ENCODE data around the gene LEFTY1. TPM values are rescaled to one million over a fixed set of nuclear protein-coding genes. Genes with fewer than 3 reads are reported as not detected.

Gene LEFTY1
- total RNA-seq, 5 donors from 2014 or later (not counting 1 experiment from before 2014, with no cell fraction given): 0.23 to 0.63 (median 0.35) TPM

- peaks cover 60 to 68% (median 64%) of the 10 kb centered on the region in 3 donors for H3K4me1 Mint-ChIP-seq
- peak overlapping the region; percentile 95 to 99 for H3K27ac Mint-ChIP-seq
- H3K4me3 Mint-ChIP-seq: peak overlapping the region; percentile 35 to 57 (median 56)
- 40% methylated on average over 8 of the region's 16 CpGs for WGBS (ENCODE audit: insufficient coverage)
- Histone ChIP-seq H3K4me3 (ENCODE audit: control insufficient read depth in 1 of 2, extremely low read depth in 1 of 2, low read length in 1 of 2) (no peak overlapping the region), H3K27me3 (replicated peaks in 1 of 2; ENCODE audit: control insufficient read depth in 2 of 2, extremely low read depth in 1 of 2, insufficient read depth in 2 of 2, low read length in 1 of 2) (peaks cover 0 to 2% of the 10 kb centered on the region in 2 experiments), H3K27ac (ENCODE audit: low read length) (peak overlapping the region; percentile 67), H3K9me3 (no peaks in the 10 kb centered on the region), H3K36me3 (ENCODE audit: control insufficient read depth in 2 of 2, extremely low read depth in 1 of 2, insufficient read depth in 1 of 2, low read length in 1 of 2) (peaks cover 16 to 69% of the 10 kb centered on the region in 2 donors), H3K4me1 (ENCODE audit: control insufficient read depth in 1 of 2, extremely low read depth in 1 of 2, insufficient read depth in 2 of 2, low read length in 2 of 2) (peaks cover 16 to 73% of the 10 kb centered on the region in 2 experiments)
- POLR2A ChIA-PET: interaction anchor here (0.5 to 1.0 kb wide), 4 partner anchors 23 to 151 kb away, joined by 3 to 5 read pairs (median 4); partner anchors contain the start of genes SRP9 (in 1 of the 2) and TMEM63A (in 1 of the 2)
- CTCF ChIA-PET: interaction anchor here in 1 of 2 donors (1.0 kb wide), 1 partner anchor 33 kb away, joined by 5 read pairs; no protein-coding TSS in a partner anchor
- no peaks in the 10 kb centered on the region for H3K9me3 Mint-ChIP-seq
- H3K27me3 Mint-ChIP-seq: no peaks in the 10 kb centered on the region
- ATAC-seq (replicated peaks in 1 of 4): peak; percentile 72 to 86 (median 72)
- peaks cover 40% of the 10 kb centered on the region for H3K36me3 Mint-ChIP-seq
- DNase-seq: peak in 32 of 35 experiments; percentile 22 to 74 (median 44)
These were observed 40.7 kb downstream of the LEFTY1 start for GRCh38 chr1:225848030-225848955.

- no peak overlapping the region for H3K4me3 ChIP-seq (ENCODE audit: control insufficient read depth in 1 of 2, extremely low read depth in 1 of 2, low read length in 1 of 2)
- DNase-seq: no peak
- POLR2A ChIA-PET: interaction anchor here in 1 of 2 donors (0.5 to 1.0 kb wide), 2 partner anchors 35 to 70 kb away, joined by 4 to 5 read pairs; partner anchors contain the start of genes SRP9 and TMEM63A
- Mint-ChIP-seq H3K4me1 (peaks cover 58 to 68% (median 60%) of the 10 kb centered on the region in 3 donors), H3K27me3 (no peaks in the 10 kb centered on the region), H3K4me3 (peak overlapping the region in 1 of 3 donors; percentile 56), H3K9me3 (no peaks in the 10 kb centered on the region), H3K36me3 (peaks cover 33% of the 10 kb centered on the region), H3K27ac (peak overlapping the region; percentile 95 to 99)
- CTCF ChIA-PET: interaction anchor here in 1 of 2 donors (1.0 kb wide), 1 partner anchor 34 kb away, joined by 5 read pairs; no protein-coding TSS in a partner anchor
- H3K27me3 ChIP-seq (replicated peaks in 1 of 2; ENCODE audit: control insufficient read depth in 2 of 2, extremely low read depth in 1 of 2, insufficient read depth in 2 of 2, low read length in 1 of 2): peaks cover 0 to 2% of the 10 kb centered on the region in 2 experiments
- no peaks in the 10 kb centered on the region for H3K9me3 ChIP-seq
- H3K36me3 ChIP-seq (ENCODE audit: control insufficient read depth in 2 of 2, extremely low read depth in 1 of 2, insufficient read depth in 1 of 2, low read length in 1 of 2): peaks cover 15 to 63% of the 10 kb centered on the region in 2 donors
- H3K27ac ChIP-seq (ENCODE audit: low read length): peak overlapping the region; percentile 67
- peaks cover 16 to 66% of the 10 kb centered on the region in 2 experiments for H3K4me1 ChIP-seq (ENCODE audit: control insufficient read depth in 1 of 2, extremely low read depth in 1 of 2, insufficient read depth in 2 of 2, low read length in 2 of 2)
- ATAC-seq (replicated peaks in 1 of 4): no peak
- 45% methylated on average over 2 of the region's 4 CpGs for WGBS (ENCODE audit: insufficient coverage)
These were observed 41.3 kb downstream of the LEFTY1 start for GRCh38 chr1:225847610-225848009.

- CTCF ChIA-PET: interaction anchor here in 1 of 2 donors (0.7 kb wide), 1 partner anchor 372 kb away, joined by 3 read pairs; no protein-coding TSS in a partner anchor
These were observed 42.3 kb downstream of the LEFTY1 start for GRCh38 chr1:225846331-225847310.

GRCh38 chr1:225845571-225846259 is 43.2 kb downstream of the LEFTY1 start:
- DNase-seq (peak in 16 of 35 experiments; percentile 5 to 49 (median 25)), ATAC-seq (replicated peaks in 1 of 4) (no peak)
- Histone ChIP-seq H3K27ac (ENCODE audit: low read length) (no peak overlapping the region), H3K9me3 (no peaks in the 10 kb centered on the region), H3K36me3 (ENCODE audit: control insufficient read depth in 2 of 2, extremely low read depth in 1 of 2, insufficient read depth in 1 of 2, low read length in 1 of 2) (peaks cover 12 to 46% of the 10 kb centered on the region in 2 donors), H3K4me3 (ENCODE audit: control insufficient read depth in 1 of 2, extremely low read depth in 1 of 2, low read length in 1 of 2) (no peak overlapping the region), H3K4me1 (ENCODE audit: control insufficient read depth in 1 of 2, extremely low read depth in 1 of 2, insufficient read depth in 2 of 2, low read length in 2 of 2) (peaks cover 16 to 60% of the 10 kb centered on the region in 2 experiments), H3K27me3 (replicated peaks in 1 of 2; ENCODE audit: control insufficient read depth in 2 of 2, extremely low read depth in 1 of 2, insufficient read depth in 2 of 2, low read length in 1 of 2) (peaks cover 0 to 2% of the 10 kb centered on the region in 2 experiments)
- Mint-ChIP-seq H3K4me1 (peaks cover 57 to 61% (median 58%) of the 10 kb centered on the region in 3 donors), H3K27ac (peak overlapping the region; percentile 11 to 99), H3K27me3 (no peaks in the 10 kb centered on the region), H3K4me3 (no peak overlapping the region), H3K9me3 (no peaks in the 10 kb centered on the region), H3K36me3 (peaks cover 22% of the 10 kb centered on the region)
- 90% methylated on average over 9 of the region's 13 CpGs for WGBS (ENCODE audit: insufficient coverage)
- CTCF ChIA-PET: interaction anchor here in 1 of 2 donors (0.7 kb wide), 1 partner anchor 371 kb away, joined by 3 read pairs; no protein-coding TSS in a partner anchor
- POLR2A ChIA-PET: no interaction called here

More at GRCh38 chr1:225846331-225847310, 42.3 kb downstream of the LEFTY1 start:
- POLR2A ChIA-PET: interaction anchor here in 1 of 2 donors (0.6 kb wide), 1 partner anchor 67 kb away, joined by 4 read pairs; no protein-coding TSS in a partner anchor
- 100% methylated on average over 11 of the region's 20 CpGs for WGBS (ENCODE audit: insufficient coverage)
- Mint-ChIP-seq H3K27me3 (no peaks in the 10 kb centered on the region), H3K9me3 (no peaks in the 10 kb centered on the region), H3K27ac (peak overlapping the region; percentile 95 to 99), H3K4me1 (peaks cover 57 to 63% (median 58%) of the 10 kb centered on the region in 3 donors), H3K4me3 (no peak overlapping the region), H3K36me3 (peaks cover 26% of the 10 kb centered on the region)
- Histone ChIP-seq H3K27me3 (replicated peaks in 1 of 2; ENCODE audit: control insufficient read depth in 2 of 2, extremely low read depth in 1 of 2, insufficient read depth in 2 of 2, low read length in 1 of 2) (peaks cover 0 to 2% of the 10 kb centered on the region in 2 experiments), H3K4me1 (ENCODE audit: control insufficient read depth in 1 of 2, extremely low read depth in 1 of 2, insufficient read depth in 2 of 2, low read length in 2 of 2) (peaks cover 16 to 64% of the 10 kb centered on the region in 2 experiments), H3K36me3 (ENCODE audit: control insufficient read depth in 2 of 2, extremely low read depth in 1 of 2, insufficient read depth in 1 of 2, low read length in 1 of 2) (peaks cover 14 to 53% of the 10 kb centered on the region in 2 donors), H3K9me3 (no peaks in the 10 kb centered on the region), H3K4me3 (ENCODE audit: control insufficient read depth in 1 of 2, extremely low read depth in 1 of 2, low read length in 1 of 2) (no peak overlapping the region), H3K27ac (ENCODE audit: low read length) (no peak overlapping the region)
- no peak for ATAC-seq (replicated peaks in 1 of 4)
- DNase-seq: no peak

GRCh38 chr1:225845097-225845496 is 43.8 kb downstream of the LEFTY1 start:
- Histone ChIP-seq H3K27ac (ENCODE audit: low read length) (no peak overlapping the region), H3K36me3 (ENCODE audit: control insufficient read depth in 2 of 2, extremely low read depth in 1 of 2, insufficient read depth in 1 of 2, low read length in 1 of 2) (peaks cover 12 to 39% of the 10 kb centered on the region in 2 donors), H3K9me3 (no peaks in the 10 kb centered on the region), H3K4me3 (ENCODE audit: control insufficient read depth in 1 of 2, extremely low read depth in 1 of 2, low read length in 1 of 2) (no peak overlapping the region), H3K27me3 (replicated peaks in 1 of 2; ENCODE audit: control insufficient read depth in 2 of 2, extremely low read depth in 1 of 2, insufficient read depth in 2 of 2, low read length in 1 of 2) (peaks cover 0 to 2% of the 10 kb centered on the region in 2 experiments), H3K4me1 (ENCODE audit: control insufficient read depth in 1 of 2, extremely low read depth in 1 of 2, insufficient read depth in 2 of 2, low read length in 2 of 2) (peaks cover 16 to 56% of the 10 kb centered on the region in 2 experiments)
- Mint-ChIP-seq H3K4me1 (peaks cover 58 to 59% (median 58%) of the 10 kb centered on the region in 3 donors), H3K27me3 (no peaks in the 10 kb centered on the region), H3K4me3 (no peak overlapping the region), H3K9me3 (no peaks in the 10 kb centered on the region), H3K27ac (peak overlapping the region in 1 of 2 donors; percentile 44), H3K36me3 (peaks cover 19% of the 10 kb centered on the region)
- WGBS (ENCODE audit: insufficient coverage): 92% methylated on average over 8 of the region's 14 CpGs
- DNase-seq: no peak
- no peak for ATAC-seq (replicated peaks in 1 of 4)
- POLR2A ChIA-PET: no interaction called here
- CTCF ChIA-PET: no interaction called here
